ENCODE data around the gene DTX1.

- TF ChIP-seq CTCF (IDR thresholded peaks at IDR 0.05) (no peak), EP300 (IDR thresholded peaks at IDR 0.05) (no peak), POLR2A (IDR thresholded peaks at IDR 0.05) (no peak)
Measured at GRCh38 chr12:113104953-113105510, 48.5 kb downstream of the DTX1 start.

Data from suprapubic skin (tissue), 3 donors.